Measurements from ENCODE around the gene RAN. TPM values are rescaled to one million over a fixed set of nuclear protein-coding genes. Genes with fewer than 3 reads are reported as not detected.

RAN gene
- total RNA-seq, 1 experiment from 2014 or later: 894 TPM

GRCh38 chr12:130909111-130909510, 37.2 kb downstream of the RAN start:
- Histone ChIP-seq H3K27ac (no peak overlapping the region), H3K9me3 (ENCODE audit: insufficient read depth, low read depth) (no peaks in the 10 kb centered on the region), H3K79me2 (ENCODE audit: low read depth) (no peaks in the 10 kb centered on the region), H3K27me3 (ENCODE audit: insufficient read depth, low read depth) (peaks cover 41% of the 10 kb centered on the region), H3K4me2 (no peak overlapping the region), H4K20me1 (ENCODE audit: insufficient read depth) (no peaks in the 10 kb centered on the region), H3F3A (ENCODE audit: insufficient read depth, low read depth) (no peaks in the 10 kb centered on the region), H2AFZ (no peak overlapping the region), H3K4me3 (no peak overlapping the region), H3K4me1 (replicated peaks; ENCODE audit: insufficient read depth) (no peaks in the 10 kb centered on the region), H3K9me2 (ENCODE audit: insufficient read depth) (no peaks in the 10 kb centered on the region), H3K36me3 (ENCODE audit: low read depth) (no peaks in the 10 kb centered on the region)
- ChIA-PET CTCF (no interaction called here), POLR2A (ENCODE audit: unreplicated experiment) (no interaction called here)
- intact Hi-C loops (cut with micrococcal nuclease; ENCODE audit: unreplicated experiment): no loop called here
- TF ChIP-seq, protein P1, sequence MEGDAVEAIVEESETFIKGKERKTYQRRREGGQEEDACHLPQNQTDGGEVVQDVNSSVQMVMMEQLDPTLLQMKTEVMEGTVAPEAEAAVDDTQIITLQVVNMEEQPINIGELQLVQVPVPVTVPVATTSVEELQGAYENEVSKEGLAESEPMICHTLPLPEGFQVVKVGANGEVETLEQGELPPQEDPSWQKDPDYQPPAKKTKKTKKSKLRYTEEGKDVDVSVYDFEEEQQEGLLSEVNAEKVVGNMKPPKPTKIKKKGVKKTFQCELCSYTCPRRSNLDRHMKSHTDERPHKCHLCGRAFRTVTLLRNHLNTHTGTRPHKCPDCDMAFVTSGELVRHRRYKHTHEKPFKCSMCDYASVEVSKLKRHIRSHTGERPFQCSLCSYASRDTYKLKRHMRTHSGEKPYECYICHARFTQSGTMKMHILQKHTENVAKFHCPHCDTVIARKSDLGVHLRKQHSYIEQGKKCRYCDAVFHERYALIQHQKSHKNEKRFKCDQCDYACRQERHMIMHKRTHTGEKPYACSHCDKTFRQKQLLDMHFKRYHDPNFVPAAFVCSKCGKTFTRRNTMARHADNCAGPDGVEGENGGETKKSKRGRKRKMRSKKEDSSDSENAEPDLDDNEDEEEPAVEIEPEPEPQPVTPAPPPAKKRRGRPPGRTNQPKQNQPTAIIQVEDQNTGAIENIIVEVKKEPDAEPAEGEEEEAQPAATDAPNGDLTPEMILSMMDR (conservative IDR thresholded peaks at IDR 0.05): no peak
- TF ChIP-seq EZH2 (IDR thresholded peaks at IDR 0.05; ENCODE audit: low read depth): no peak
- no peak for DNase-seq
- no TSS peak for BruUV-seq (replicated peaks)

- no peak for TF ChIP-seq EZH2 (IDR thresholded peaks at IDR 0.05; ENCODE audit: low read depth)
- TF ChIP-seq, protein P1 (conservative IDR thresholded peaks at IDR 0.05): no peak
- Histone ChIP-seq H3K4me2 (no peak overlapping the region), H3K9me3 (ENCODE audit: insufficient read depth, low read depth) (no peaks in the 10 kb centered on the region), H4K20me1 (ENCODE audit: insufficient read depth) (0 out of 2 replicates have a peak, but pooled peaks cover 3% of the 10 kb centered on the region), H3K9me2 (ENCODE audit: insufficient read depth) (no peaks in the 10 kb centered on the region), H3K4me3 (no peak overlapping the region), H2AFZ (no peak overlapping the region), H3K27ac (no peak overlapping the region), H3K36me3 (ENCODE audit: low read depth) (no peaks in the 10 kb centered on the region), H3K79me2 (ENCODE audit: low read depth) (no peaks in the 10 kb centered on the region), H3K4me1 (replicated peaks; ENCODE audit: insufficient read depth) (no peaks in the 10 kb centered on the region), H3F3A (ENCODE audit: insufficient read depth, low read depth) (no peaks in the 10 kb centered on the region), H3K27me3 (ENCODE audit: insufficient read depth, low read depth) (peaks cover 45% of the 10 kb centered on the region)
- intact Hi-C loops (cut with micrococcal nuclease; ENCODE audit: unreplicated experiment): no loop called here
- CTCF ChIA-PET: no interaction called here
- POLR2A ChIA-PET (ENCODE audit: unreplicated experiment): no interaction called here
- DNase-seq: no peak
- no TSS peak for BruUV-seq (replicated peaks)
Observed at GRCh38 chr12:130911193-130911592, 39.3 kb downstream of the RAN start.

- Histone ChIP-seq H3K27me3 (ENCODE audit: insufficient read depth, low read depth) (peaks cover 50% of the 10 kb centered on the region), H3K9me2 (ENCODE audit: insufficient read depth) (no peaks in the 10 kb centered on the region), H3F3A (ENCODE audit: insufficient read depth, low read depth) (no peaks in the 10 kb centered on the region), H3K4me2 (no peak overlapping the region), H3K4me1 (replicated peaks; ENCODE audit: insufficient read depth) (no peaks in the 10 kb centered on the region), H2AFZ (no peak overlapping the region), H3K36me3 (ENCODE audit: low read depth) (no peaks in the 10 kb centered on the region), H4K20me1 (ENCODE audit: insufficient read depth) (0 out of 2 replicates have a peak, but pooled peaks cover 3% of the 10 kb centered on the region), H3K9me3 (ENCODE audit: insufficient read depth, low read depth) (no peaks in the 10 kb centered on the region), H3K4me3 (no peak overlapping the region), H3K79me2 (ENCODE audit: low read depth) (no peaks in the 10 kb centered on the region), H3K27ac (no peak overlapping the region)
- TF ChIP-seq EZH2 (IDR thresholded peaks at IDR 0.05; ENCODE audit: low read depth): no peak
- TF ChIP-seq, protein P1 (conservative IDR thresholded peaks at IDR 0.05): no peak
- no TSS peak for BruUV-seq (replicated peaks)
- ChIA-PET CTCF (no interaction called here), POLR2A (ENCODE audit: unreplicated experiment) (no interaction called here)
- no peak for DNase-seq
- intact Hi-C loops (cut with micrococcal nuclease; ENCODE audit: unreplicated experiment): no loop called here
Observed at GRCh38 chr12:130911933-130912332, 40.1 kb downstream of the RAN start.
